DOHH2 (cell line): ENCODE measurements around the gene LAMC3.

Experiments used
- H3F3A ChIP-seq: fragments of 200-600 bp; sonication (generic), shearing (Covaris generic); 2 replicates; pipeline ENCODE4 v1.6.0; 2016; ENCODE audit warnings: antibody characterized with exemption, mild to moderate bottlenecking; ENCODE audit not compliant: control insufficient read depth, insufficient read depth
- H3K27ac ChIP-seq: fragments of 200-600 bp; sonication (generic); 2 replicates; pipeline ENCODE4 v1.5.1; 2014; ENCODE audit warnings: low read depth, mild to moderate bottlenecking, low read length, moderate library complexity
- H3K27me3 ChIP-seq: fragments of 200-600 bp; sonication (generic); 2 replicates; pipeline ENCODE4 v1.6.1; 2014; ENCODE audit warnings: mild to moderate bottlenecking, low read length, mixed read lengths; ENCODE audit not compliant: control insufficient read depth
- H3K36me3 ChIP-seq: fragments of 200-600 bp; sonication (generic); 2 replicates; pipeline ENCODE4 v1.6.1; 2014; ENCODE audit warnings: mild to moderate bottlenecking, low read length, moderate library complexity, mixed read lengths; ENCODE audit not compliant: control insufficient read depth
- H3K4me1 ChIP-seq: fragments of 200-600 bp; sonication (generic); 2 replicates; pipeline ENCODE4 v1.6.1; 2014; ENCODE audit warnings: mild to moderate bottlenecking, low read length, mixed read lengths; ENCODE audit not compliant: control insufficient read depth
- H3K4me2 ChIP-seq: fragments of 200-600 bp; sonication (generic); 2 replicates; pipeline ENCODE4 v1.6.0; 2014; ENCODE audit warnings: mild to moderate bottlenecking, low read length, moderate library complexity
- H3K4me3 ChIP-seq: fragments of 200-600 bp; sonication (generic); 2 replicates; pipeline ENCODE4 v1.5.1; 2014; ENCODE audit warnings: mild to moderate bottlenecking, low read length, mixed read lengths
- H3K79me2 ChIP-seq: fragments of 200-600 bp; sonication (generic); 2 replicates; pipeline ENCODE4 v1.6.1; 2014; ENCODE audit warnings: mild to moderate bottlenecking, low read length, mixed read lengths; ENCODE audit not compliant: control insufficient read depth
- H3K9me2 ChIP-seq: fragments of 200-600 bp; sonication (generic); replicated peaks from 2 replicates; pipeline ENCODE4 v1.6.1; 2014; ENCODE audit warnings: mild to moderate bottlenecking, low read length, mixed read lengths; ENCODE audit not compliant: control insufficient read depth
- H3K9me3 ChIP-seq: fragments of 200-600 bp; sonication (generic); 2 replicates; pipeline ENCODE4 v1.6.1; 2014; ENCODE audit warnings: antibody characterized with exemption, low read length, mixed read lengths; ENCODE audit not compliant: control insufficient read depth, insufficient read depth
- H4K20me1 ChIP-seq: fragments of 200-600 bp; sonication (generic); 2 replicates; pipeline ENCODE4 v1.6.0; 2014; ENCODE audit warnings: low read depth, mild to moderate bottlenecking, antibody characterized with exemption, low read length, moderate library complexity; ENCODE audit not compliant: control insufficient read depth, insufficient read depth
- EZH2phosphoT487 ChIP-seq: fragments of 200-600 bp; sonication (generic); IDR thresholded peaks from 2 replicates; pipeline ENCODE4 v1.6.1; 2017; ENCODE audit warnings: borderline replicate concordance, mild to moderate bottlenecking, antibody characterized with exemption, low read length, moderate library complexity, mixed read lengths
- TF ChIP-seq, protein P1 (sequence below): fragments of 200-600 bp; sonication (generic); IDR thresholded peaks from one replicate; pipeline ENCODE4 v1.5.1; 2014; ENCODE audit warnings: antibody characterized with exemption, mild to moderate bottlenecking, low read depth, low read length; ENCODE audit not compliant: poor library complexity, severe bottlenecking

The LAMC3 gene

DNA sequence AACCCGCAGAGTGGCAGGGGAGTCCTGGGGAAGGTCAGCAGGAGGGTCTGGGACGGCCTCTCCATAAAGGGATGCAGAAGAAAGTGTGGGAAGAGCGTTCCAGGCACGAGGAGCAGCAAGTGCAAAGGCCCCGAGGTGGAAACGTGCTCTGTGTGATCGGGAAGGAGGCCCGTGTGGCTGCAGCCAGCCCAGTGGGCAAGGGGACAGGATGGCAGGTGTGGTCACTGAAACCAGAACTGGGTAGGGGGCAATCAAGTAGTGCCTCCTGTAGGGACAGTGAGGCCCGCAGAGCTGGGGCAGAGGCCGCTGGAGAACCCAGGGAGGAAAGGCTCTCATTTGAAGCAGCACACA lies 16.3 kb upstream of the LAMC3 start:
- Histone ChIP-seq H3F3A (no peaks in the 10 kb centered on the region), H3K9me3 (no peaks in the 10 kb centered on the region), H3K4me1 (no peaks in the 10 kb centered on the region), H4K20me1 (no peaks in the 10 kb centered on the region), H3K27me3 (no peaks in the 10 kb centered on the region), H3K9me2 (no peaks in the 10 kb centered on the region), H3K79me2 (no peaks in the 10 kb centered on the region), H3K27ac (no peak overlapping the region), H3K4me2 (no peak overlapping the region), H3K4me3 (no peak overlapping the region), H3K36me3 (no peaks in the 10 kb centered on the region)
- no peak for TF ChIP-seq EZH2phosphoT487
- TF ChIP-seq, protein P1, sequence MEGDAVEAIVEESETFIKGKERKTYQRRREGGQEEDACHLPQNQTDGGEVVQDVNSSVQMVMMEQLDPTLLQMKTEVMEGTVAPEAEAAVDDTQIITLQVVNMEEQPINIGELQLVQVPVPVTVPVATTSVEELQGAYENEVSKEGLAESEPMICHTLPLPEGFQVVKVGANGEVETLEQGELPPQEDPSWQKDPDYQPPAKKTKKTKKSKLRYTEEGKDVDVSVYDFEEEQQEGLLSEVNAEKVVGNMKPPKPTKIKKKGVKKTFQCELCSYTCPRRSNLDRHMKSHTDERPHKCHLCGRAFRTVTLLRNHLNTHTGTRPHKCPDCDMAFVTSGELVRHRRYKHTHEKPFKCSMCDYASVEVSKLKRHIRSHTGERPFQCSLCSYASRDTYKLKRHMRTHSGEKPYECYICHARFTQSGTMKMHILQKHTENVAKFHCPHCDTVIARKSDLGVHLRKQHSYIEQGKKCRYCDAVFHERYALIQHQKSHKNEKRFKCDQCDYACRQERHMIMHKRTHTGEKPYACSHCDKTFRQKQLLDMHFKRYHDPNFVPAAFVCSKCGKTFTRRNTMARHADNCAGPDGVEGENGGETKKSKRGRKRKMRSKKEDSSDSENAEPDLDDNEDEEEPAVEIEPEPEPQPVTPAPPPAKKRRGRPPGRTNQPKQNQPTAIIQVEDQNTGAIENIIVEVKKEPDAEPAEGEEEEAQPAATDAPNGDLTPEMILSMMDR: no peak

DNA sequence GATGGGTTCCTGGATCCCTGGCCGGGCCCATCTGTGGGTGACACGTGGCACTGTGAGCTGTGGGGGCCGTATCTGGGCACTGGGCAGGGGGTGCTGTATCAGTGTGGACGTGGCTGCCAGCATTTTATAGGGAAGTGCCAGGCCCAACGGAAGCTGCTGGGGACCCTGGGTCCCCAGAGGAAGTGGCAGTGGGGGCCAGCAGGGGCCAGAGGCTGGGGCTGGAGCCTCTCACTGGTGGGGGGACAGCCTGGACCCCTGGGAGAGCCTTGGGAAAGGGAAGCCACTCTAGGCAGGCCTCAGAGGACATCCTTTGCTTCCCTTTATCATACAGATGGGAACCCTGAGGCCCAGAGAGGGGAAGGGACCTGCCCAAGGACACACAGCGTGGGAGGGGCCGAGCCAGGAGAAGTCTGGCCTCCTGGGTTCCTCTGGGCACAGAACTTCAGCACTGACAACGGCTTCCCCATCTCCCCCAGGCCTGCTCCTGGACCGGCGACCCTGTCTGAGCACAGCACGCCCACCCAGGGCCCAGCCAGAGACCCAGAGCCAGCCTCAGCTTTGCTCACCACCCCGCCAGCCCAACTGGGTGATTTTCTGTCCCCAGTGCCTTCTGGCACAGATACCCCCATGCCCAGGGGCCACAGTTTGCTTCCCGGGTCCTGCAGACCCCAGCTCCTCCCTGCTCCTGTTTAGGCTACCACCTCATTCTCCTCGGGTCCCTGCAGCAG lies 15.5 kb upstream of the LAMC3 start:
- no peaks in the 10 kb centered on the region for H3K4me1 ChIP-seq

DNA sequence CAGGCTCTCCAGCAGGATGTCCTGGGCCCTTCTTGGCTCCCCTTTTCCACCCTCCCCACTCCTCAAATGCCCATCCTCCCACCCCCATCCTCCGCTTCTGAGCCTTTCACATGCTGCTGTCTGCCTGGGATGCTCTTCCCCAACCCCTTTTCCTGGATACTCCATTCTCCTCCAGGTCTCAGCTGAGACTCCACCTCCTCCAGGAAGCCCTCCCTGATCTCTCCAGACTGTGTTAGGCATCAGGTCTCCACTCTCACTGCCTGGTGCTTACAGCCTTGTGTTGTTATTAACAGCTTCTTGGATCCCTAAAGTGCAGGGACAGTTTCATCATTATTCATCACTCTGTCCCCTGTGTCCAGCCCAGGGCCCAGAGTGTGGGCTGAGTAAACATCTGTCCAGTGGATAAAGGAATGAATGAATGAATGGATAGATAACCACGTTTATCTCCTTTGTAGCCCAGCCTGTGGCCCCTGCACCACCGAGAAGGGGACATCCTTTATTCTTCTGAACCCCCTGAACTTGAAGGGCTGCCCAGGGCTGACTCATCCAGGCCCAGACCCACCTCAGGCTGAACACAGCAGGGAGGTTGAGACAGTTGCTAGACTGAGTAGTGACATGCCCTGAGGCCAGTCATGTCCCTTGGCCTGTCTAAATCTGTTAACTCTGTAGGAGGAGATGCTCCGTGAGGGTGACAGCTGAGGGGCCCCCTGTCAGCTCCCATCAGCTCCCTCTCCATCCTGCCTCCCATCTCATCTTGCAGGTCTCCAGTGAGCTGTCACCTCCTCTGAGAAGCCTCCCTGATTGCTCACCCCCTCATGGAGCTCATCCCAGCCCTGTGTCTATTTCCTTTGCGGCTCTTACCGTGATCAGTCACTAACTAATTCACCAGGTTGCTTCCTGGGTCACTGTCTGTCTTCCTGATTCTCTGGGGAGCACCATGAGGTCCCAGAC lies 14.6 kb upstream of the LAMC3 start:
- H3K9me3 ChIP-seq: no peaks in the 10 kb centered on the region
- H3K4me3 ChIP-seq: no peak overlapping the region
- no peaks in the 10 kb centered on the region for H3K79me2 ChIP-seq
- TF ChIP-seq, protein P1: no peak
- no peak for TF ChIP-seq EZH2phosphoT487
- H3K27ac ChIP-seq: no peak overlapping the region
- H4K20me1 ChIP-seq: no peaks in the 10 kb centered on the region
- no peaks in the 10 kb centered on the region for H3K36me3 ChIP-seq
- no peaks in the 10 kb centered on the region for H3F3A ChIP-seq
- no peaks in the 10 kb centered on the region for H3K9me2 ChIP-seq
- H3K4me2 ChIP-seq: no peak overlapping the region
- H3K4me1 ChIP-seq: no peaks in the 10 kb centered on the region
- no peaks in the 10 kb centered on the region; the same call in 1 of the 2 replicates for H3K27me3 ChIP-seq

More for the DNA sequence above, 15.5 kb upstream of the LAMC3 start:
- Histone ChIP-seq H3K36me3 (no peaks in the 10 kb centered on the region), H3K9me2 (no peaks in the 10 kb centered on the region), H3K4me3 (no peak overlapping the region), H4K20me1 (no peaks in the 10 kb centered on the region), H3K79me2 (no peaks in the 10 kb centered on the region), H3K27me3 (no peaks in the 10 kb centered on the region), H3K4me2 (no peak overlapping the region), H3F3A (no peaks in the 10 kb centered on the region), H3K27ac (no peak overlapping the region), H3K9me3 (no peaks in the 10 kb centered on the region)
- TF ChIP-seq, protein P1: no peak
- TF ChIP-seq EZH2phosphoT487: no peak
